ENCODE data around the gene PIMREG.

PIMREG gene

DNA sequence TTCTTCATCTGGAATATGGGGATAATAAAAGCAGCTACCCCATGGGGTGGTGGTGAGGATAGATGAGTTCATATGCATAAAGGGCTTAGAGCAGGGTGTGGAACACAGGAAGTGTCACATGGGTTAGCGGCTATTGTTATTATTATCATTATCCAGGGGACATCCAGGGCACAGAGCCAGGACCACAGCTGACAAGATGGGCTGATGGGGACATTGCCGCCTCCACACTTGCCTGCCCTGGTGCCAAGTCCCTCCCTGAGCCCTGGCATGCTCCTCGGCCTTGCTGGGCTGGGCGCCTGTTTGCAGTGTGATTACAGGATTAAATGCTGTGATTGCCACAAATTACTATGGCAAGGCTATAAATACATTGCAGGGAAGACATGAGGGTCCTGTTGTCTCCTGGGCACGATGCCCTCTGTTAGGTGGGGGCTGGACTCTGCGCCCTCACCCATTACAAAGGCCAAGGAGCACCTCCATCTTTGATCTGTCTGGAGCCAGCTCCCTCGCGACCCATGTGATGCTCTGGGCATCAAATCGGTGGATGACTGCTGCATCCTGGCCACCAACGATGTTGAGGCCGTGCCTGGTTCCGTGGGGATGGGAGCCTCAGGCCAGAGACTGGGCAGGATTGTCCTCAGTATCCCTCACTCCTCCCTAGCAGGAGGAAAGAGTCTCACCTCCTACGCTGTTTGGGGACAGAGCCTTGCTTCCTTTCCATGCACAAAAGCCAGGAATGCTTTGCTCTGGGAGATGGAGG is 43.2 kb downstream of the PIMREG start:
- ChIA-PET POLR2A (no interaction called here), CTCF (no interaction called here)
- DNase-seq (ENCODE audit: extremely low spot score) = no peak

GRCh38 chr17:6488008-6488539 is 43.8 kb downstream of the PIMREG start:
- ChIA-PET POLR2A (no interaction called here), CTCF (no interaction called here)
- TF ChIP-seq NFRKB (IDR thresholded peaks at IDR 0.05) (no peak), HDGF (IDR thresholded peaks at IDR 0.05; ENCODE audit: borderline replicate concordance) (no peak), TARDBP (IDR thresholded peaks at IDR 0.05) (no peak), L3MBTL2 (conservative IDR thresholded peaks at IDR 0.05) (no peak), ARNT (IDR thresholded peaks at IDR 0.05) (no peak), PKNOX1 (IDR thresholded peaks at IDR 0.05) (no peak), FOXK2 (IDR thresholded peaks at IDR 0.05) (no peak), FOXA1 (IDR thresholded peaks at IDR 0.05) (no peak), ELF4 (IDR thresholded peaks at IDR 0.05) (no peak), ZNF384 (IDR thresholded peaks at IDR 0.05) (no peak), LEF1 (IDR thresholded peaks at IDR 0.05; ENCODE audit: borderline replicate concordance) (no peak)
- DNase-seq (ENCODE audit: extremely low spot score) = no peak

More for the DNA sequence above, 43.2 kb downstream of the PIMREG start:
- TF ChIP-seq SUZ12 (IDR thresholded peaks at IDR 0.05) (no peak), CTBP1 (IDR thresholded peaks at IDR 0.05; ENCODE audit: borderline replicate concordance) (no peak), ZNF384 (IDR thresholded peaks at IDR 0.05) (no peak), FOXM1 (IDR thresholded peaks at IDR 0.05; ENCODE audit: borderline replicate concordance) (no peak), ARNT (IDR thresholded peaks at IDR 0.05) (no peak), TARDBP (IDR thresholded peaks at IDR 0.05) (no peak), BHLHE40 (IDR thresholded peaks at IDR 0.05; ENCODE audit: borderline replicate concordance) (no peak), SP1 (IDR thresholded peaks at IDR 0.05) (no peak), ELF4 (IDR thresholded peaks at IDR 0.05) (no peak), FOXK2 (IDR thresholded peaks at IDR 0.05) (no peak), FOXA1 (IDR thresholded peaks at IDR 0.05) (no peak), NFRKB (IDR thresholded peaks at IDR 0.05) (no peak), PKNOX1 (IDR thresholded peaks at IDR 0.05) (no peak), L3MBTL2 (conservative IDR thresholded peaks at IDR 0.05) (no peak), HDGF (IDR thresholded peaks at IDR 0.05; ENCODE audit: borderline replicate concordance) (no peak), LEF1 (IDR thresholded peaks at IDR 0.05; ENCODE audit: borderline replicate concordance) (no peak)

DNA sequence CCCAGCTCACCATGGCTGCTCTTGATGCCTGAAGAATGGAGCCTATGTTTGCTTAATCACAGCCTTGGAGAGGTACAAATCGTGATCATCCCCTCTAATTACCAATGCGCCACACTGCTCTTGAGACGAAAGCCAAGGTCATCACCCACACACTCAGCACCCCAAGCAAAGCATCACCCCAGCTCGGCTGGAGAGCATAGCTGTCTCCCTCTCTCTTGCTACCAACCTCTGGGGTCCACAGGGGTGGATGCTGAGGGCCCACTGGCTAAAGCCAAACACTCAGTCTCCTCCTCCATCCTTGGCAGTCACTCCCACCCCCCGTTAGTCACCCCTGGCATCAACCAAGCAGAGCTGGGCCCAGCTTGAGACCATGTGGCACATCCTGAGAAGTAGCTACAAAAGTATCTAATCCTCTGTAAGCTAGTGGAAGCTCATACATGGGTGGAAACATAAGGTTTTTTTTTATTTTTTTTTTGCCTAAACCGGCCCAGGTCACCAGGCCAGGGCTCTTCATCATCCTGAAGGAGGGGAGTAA is 44.8 kb downstream of the PIMREG start:
- TF ChIP-seq PKNOX1 (IDR thresholded peaks at IDR 0.05) (no peak), SP1 (IDR thresholded peaks at IDR 0.05) (no peak), HDGF (IDR thresholded peaks at IDR 0.05; ENCODE audit: borderline replicate concordance) (no peak), CTBP1 (IDR thresholded peaks at IDR 0.05; ENCODE audit: borderline replicate concordance) (no peak), TARDBP (IDR thresholded peaks at IDR 0.05) (no peak), SUZ12 (IDR thresholded peaks at IDR 0.05) (no peak), LEF1 (IDR thresholded peaks at IDR 0.05; ENCODE audit: borderline replicate concordance) (no peak), FOXA1 (IDR thresholded peaks at IDR 0.05) (no peak), FOXM1 (IDR thresholded peaks at IDR 0.05; ENCODE audit: borderline replicate concordance) (no peak), NFRKB (IDR thresholded peaks at IDR 0.05) (no peak), ZNF384 (IDR thresholded peaks at IDR 0.05) (no peak)
- CTCF ChIA-PET = interaction anchor here (0.7 kb wide), 1 partner anchor 547 kb away, joined by 4 read pairs; the partner anchor contains the start of gene SLC16A13
- DNase-seq (ENCODE audit: extremely low spot score) = no peak
- POLR2A ChIA-PET = no interaction called here

DNA sequence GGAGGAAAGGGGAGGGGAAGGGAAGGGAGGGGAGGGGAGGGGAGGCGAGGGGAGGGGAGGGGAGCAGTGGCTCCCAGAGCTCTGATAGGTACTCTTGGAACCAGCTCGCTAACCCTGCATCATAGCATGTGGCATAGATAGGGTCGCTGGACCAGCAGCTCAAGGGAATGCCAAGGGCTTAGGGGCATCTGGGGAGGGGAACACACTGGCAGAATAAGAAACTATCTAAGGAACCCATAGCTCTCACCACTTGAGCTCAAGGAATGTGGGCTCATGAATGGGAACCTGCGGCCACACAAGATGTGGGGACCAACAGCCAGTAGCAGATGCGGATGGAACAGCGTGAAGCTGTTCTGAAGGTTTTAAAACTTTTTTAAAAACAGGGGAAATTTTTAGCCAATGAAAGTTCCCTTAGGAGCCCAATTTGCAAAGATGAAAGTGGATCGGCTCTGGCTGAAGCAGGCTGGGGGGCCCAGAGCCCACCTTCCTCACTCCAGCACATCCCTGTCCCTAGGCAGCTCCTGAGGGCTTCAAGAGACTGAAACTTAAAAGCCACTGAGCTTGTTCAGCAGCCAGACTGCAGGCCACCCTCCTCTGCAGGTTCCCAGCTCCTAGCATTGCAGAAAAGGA is 46.9 kb downstream of the PIMREG start:
- no peak for TF ChIP-seq ELF4 (IDR thresholded peaks at IDR 0.05)
- POLR2A ChIA-PET = no interaction called here
- DNase-seq (ENCODE audit: extremely low spot score) = no peak
- CTCF ChIA-PET = no interaction called here

DNA sequence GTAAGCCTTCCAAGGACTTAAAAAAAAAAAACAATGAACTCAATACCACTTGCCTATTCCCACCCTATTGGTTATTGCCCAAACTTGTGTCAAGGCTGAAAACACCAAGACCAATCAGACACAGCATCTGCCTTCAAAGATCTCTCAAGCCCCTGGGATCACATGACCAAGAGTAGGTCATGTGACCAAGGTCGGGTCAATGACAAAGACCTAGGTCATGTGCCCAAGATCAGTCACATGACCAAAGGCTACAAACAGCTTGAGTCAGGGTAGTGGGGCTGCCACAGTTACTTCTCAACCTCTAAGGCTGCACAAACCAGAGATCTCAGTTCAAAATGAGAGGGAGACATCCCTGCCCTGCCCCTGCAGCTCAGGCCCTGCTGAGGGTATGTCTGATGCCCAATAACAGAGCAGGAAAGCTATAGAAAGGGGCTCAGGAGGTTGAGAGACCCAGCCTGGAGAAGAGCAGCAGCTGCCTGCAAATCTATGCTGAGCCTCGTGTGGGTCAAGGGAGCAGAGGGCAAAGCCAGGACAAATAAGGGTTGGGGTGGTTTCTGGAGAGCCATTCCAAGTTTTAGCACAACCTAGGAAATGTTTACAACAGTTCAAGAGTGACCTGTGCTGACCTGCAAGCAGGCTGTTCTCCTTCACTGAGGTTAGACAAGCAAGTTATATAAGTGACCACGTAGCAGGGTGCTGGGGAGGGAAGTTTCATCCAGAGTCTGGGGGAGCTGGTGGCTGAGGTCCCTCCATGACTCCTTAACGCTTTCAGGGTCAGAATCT is 48.8 kb downstream of the PIMREG start:
- no peak for DNase-seq (ENCODE audit: extremely low spot score)
- POLR2A ChIA-PET = no interaction called here
- peak; percentile 28; the same call in 1 of the 2 replicates for TF ChIP-seq L3MBTL2 (conservative IDR thresholded peaks at IDR 0.05)
- TF ChIP-seq LEF1 (IDR thresholded peaks at IDR 0.05; ENCODE audit: borderline replicate concordance) = no peak
- CTCF ChIA-PET = no interaction called here
